SK-N-SH (cell line): Measurements from ENCODE around the gene DMKN. TPM values are rescaled to one million over a fixed set of nuclear protein-coding genes. Genes with fewer than 3 reads are reported as not detected.

Source experiments
- CTCF ChIA-PET: fragments of 300-600, 350-600 bp; formaldehyde crosslinking; extraction: SDS; loops from one replicate; lab custom pipeline; 2021; lab: Yijun Ruan, JAX
- POLR2A ChIA-PET: fragments of 350-600 bp; sonication (Branson Sonifier 250); formaldehyde crosslinking; extraction: SDS; loops from one replicate; lab custom pipeline; 2020; ENCODE audit warnings: antibody characterized with exemption, inconsistent platforms; lab: Yijun Ruan, JAX
- DNase-seq: peaks from one replicate; pipeline ENCODE4 v3.0.0; 2012
- H2AFZ ChIP-seq: fragments of 200-600 bp; sonication (generic); 2 replicates; pipeline ENCODE4 v1.8.1; 2016; ENCODE audit warnings: antibody characterized with exemption, mild to moderate bottlenecking, low read depth
- H3F3A ChIP-seq: fragments of 200-600 bp; sonication (generic); replicated peaks from 2 replicates; pipeline ENCODE3; 2016; ENCODE audit warnings: antibody characterized with exemption, mild to moderate bottlenecking; ENCODE audit not compliant: insufficient read depth
- H3K27ac ChIP-seq, 2 experiments: fragments of 200-500 bp in 1 of 2; fragments of 200-600 bp in 1 of 2; sonication (Bioruptor generic) in 1 of 2; sonication (generic), shearing (Covaris generic) in 1 of 2; 2 replicates each; pipeline versions ENCODE4 v1.5.1 to v1.6.1; 2014 to 2016; ENCODE audit warnings: low read depth in 2 of 2, inconsistent platforms in 1 of 2, low read length in 1 of 2, mild to moderate bottlenecking in 1 of 2, mixed read lengths in 1 of 2
- H3K27me3 ChIP-seq: fragments of 200-600 bp; sonication (generic), shearing (Covaris generic); 2 replicates; pipeline ENCODE4 v1.6.1; 2016; ENCODE audit warnings: mixed run types; ENCODE audit not compliant: insufficient read depth
- H3K36me3 ChIP-seq, 2 experiments: fragments of 200-500 bp in 1 of 2; fragments of 200-600 bp in 1 of 2; sonication (Bioruptor generic) in 1 of 2; sonication (generic) in 1 of 2; replicated peaks in 1 of 2; 2 replicates each; pipeline versions ENCODE3 to v1.5.1; 2014 to 2016; ENCODE audit warnings: low read length in 1 of 2, mild to moderate bottlenecking in 1 of 2; ENCODE audit not compliant: insufficient read depth in 2 of 2, control insufficient read depth in 1 of 2
- H3K4me1 ChIP-seq, 2 experiments: fragments of 200-500 bp in 1 of 2; fragments of 200-600 bp in 1 of 2; sonication (Bioruptor generic) in 1 of 2; sonication (generic), shearing (Covaris generic) in 1 of 2; 2 replicates each; pipeline versions ENCODE4 v1.5.1 to v1.6.1; 2014 to 2016; ENCODE audit warnings: low read depth in 1 of 2, low read length in 1 of 2, mixed run types in 1 of 2; ENCODE audit not compliant: insufficient read depth in 2 of 2, control insufficient read depth in 1 of 2
- H3K4me2 ChIP-seq: fragments of 200-600 bp; sonication (generic), shearing (Covaris generic); 2 replicates; pipeline ENCODE4 v1.6.1; 2017; ENCODE audit warnings: mixed run types
- H3K4me3 ChIP-seq, 2 experiments: fragments of 200-500 bp in 1 of 2; fragments of 200-600 bp in 1 of 2; sonication (Bioruptor generic) in 1 of 2; sonication (generic), shearing (Covaris generic) in 1 of 2; 2 replicates each; pipeline versions ENCODE4 v1.5.1 to v1.8.1; 2014 to 2016; ENCODE audit warnings: low read depth in 2 of 2, inconsistent platforms in 1 of 2, low read length in 1 of 2, mild to moderate bottlenecking in 1 of 2, mixed read lengths in 1 of 2, moderate library complexity in 1 of 2
- H3K79me2 ChIP-seq: fragments of 200-600 bp; sonication (generic); 2 replicates; pipeline ENCODE4 v1.8.1; 2017; ENCODE audit warnings: mild to moderate bottlenecking; ENCODE audit not compliant: insufficient read depth
- H3K9ac ChIP-seq: fragments of 200-600 bp; sonication (generic); 2 replicates; pipeline ENCODE4 v1.6.1; 2017; ENCODE audit warnings: mixed run types
- H3K9me2 ChIP-seq: fragments of 200-600 bp; sonication (generic); 2 replicates; pipeline ENCODE4 v1.6.1; 2017; ENCODE audit warnings: mixed run types
- H3K9me3 ChIP-seq: fragments of 200-600 bp; sonication (generic); 2 replicates; pipeline ENCODE4 v1.6.1; 2017; ENCODE audit warnings: mixed run types, mild to moderate bottlenecking, moderate library complexity
- H4K20me1 ChIP-seq: fragments of 200-600 bp; sonication (generic); 2 replicates; pipeline ENCODE4 v1.6.1; 2017; ENCODE audit warnings: mild to moderate bottlenecking, mixed run types; ENCODE audit not compliant: insufficient read depth
- CHD2 ChIP-seq: fragments of 150-350 bp; IDR thresholded peaks from 2 replicates; pipeline ENCODE4 v1.6.1; 2018; ENCODE audit warnings: low read length; ENCODE audit not compliant: partially characterized antibody
- CTCF ChIP-seq: fragments of 200-600 bp; sonication (generic); IDR thresholded peaks from 2 replicates; pipeline ENCODE4 v1.6.1; 2017; ENCODE audit warnings: antibody characterized with exemption, mild to moderate bottlenecking, moderate library complexity
- EP300 ChIP-seq, 2 experiments: IDR thresholded peaks; 2 replicates each; pipeline versions ENCODE4 v1.4.0 to v1.6.1; 2012; ENCODE audit warnings: borderline replicate concordance in 1 of 2, low read depth in 1 of 2, low read length in 1 of 2
- FOXM1 ChIP-seq: IDR thresholded peaks from 2 replicates; pipeline ENCODE4 v1.4.0; 2012; ENCODE audit warnings: low read depth, mild to moderate bottlenecking
- GABPA ChIP-seq: IDR thresholded peaks from 2 replicates; pipeline ENCODE4 v1.4.0; 2012; ENCODE audit warnings: low read depth, mild to moderate bottlenecking
- IRF3 ChIP-seq: fragments of 150-350 bp; IDR thresholded peaks from 2 replicates; pipeline ENCODE4 v1.6.1; 2016; ENCODE audit warnings: mild to moderate bottlenecking, low read depth, low read length
- JUND ChIP-seq: IDR thresholded peaks from 2 replicates; pipeline ENCODE4 v1.4.0; 2012
- MAX ChIP-seq: IDR thresholded peaks from 2 replicates; pipeline ENCODE4 v1.4.0; 2012; ENCODE audit warnings: low read depth
- MEF2A ChIP-seq: IDR thresholded peaks from 2 replicates; pipeline ENCODE4 v1.4.0; 2012; ENCODE audit warnings: low read depth, borderline replicate concordance
- POLR2AphosphoS5 ChIP-seq: IDR thresholded peaks from 2 replicates; pipeline ENCODE4 v1.6.1; 2012; ENCODE audit warnings: low read depth, low read length
- RAD21 ChIP-seq: IDR thresholded peaks from 2 replicates; pipeline ENCODE4 v1.6.1; 2012; ENCODE audit warnings: mild to moderate bottlenecking, low read length
- REST ChIP-seq: IDR thresholded peaks from 2 replicates; pipeline ENCODE4 v1.6.1; 2012; ENCODE audit warnings: mild to moderate bottlenecking, low read depth, low read length, moderate library complexity
- RXRA ChIP-seq: IDR thresholded peaks from 2 replicates; pipeline ENCODE4 v1.4.0; 2012; ENCODE audit warnings: low read depth, mild to moderate bottlenecking, borderline replicate concordance
- SIN3A ChIP-seq: IDR thresholded peaks from 2 replicates; pipeline ENCODE4 v1.6.1; 2012; ENCODE audit warnings: low read depth, mild to moderate bottlenecking, low read length, moderate library complexity, borderline replicate concordance
- SMC3 ChIP-seq: IDR thresholded peaks from 2 replicates; pipeline ENCODE4 v1.6.1; 2012; ENCODE audit warnings: low read depth, low read length, improper control_type of control experiment
- USF2 ChIP-seq: fragments of 150-350 bp; IDR thresholded peaks from 2 replicates; pipeline ENCODE4 v1.6.1; 2017; ENCODE audit warnings: antibody characterized with exemption, low read length, low read depth, borderline replicate concordance
- WGBS: methylation state at CpG from one replicate; pipeline ENCODE4 v1.1.6; 2017; ENCODE audit warnings: low lambda C conversion rate; 5-methylcytosine and 5-hydroxymethylcytosine counted together
- polyA plus RNA-seq, 3 experiments: library from polyadenylated mRNA; depleted of rRNA; stranded (reverse); fragments of >200 nt; gene quantifications; 2 replicates each; pipeline ENCODE4 v1.2.3, GENCODE V29; 2012

Gene DMKN
- polyA plus RNA-seq, 1 of the 3 experiments (the other 2 are of a cell fraction), result not detected

- TF ChIP-seq SIN3A (no peak), IRF3 (no peak), MAX (no peak), GABPA (no peak), MEF2A (no peak), JUND (no peak)
- TF ChIP-seq, all 33 proteins: peak for 0
These were observed 12.4 kb upstream of the DMKN start (continued) for GRCh38 chr19:35525873-35526272.

GRCh38 chr19:35524181-35524837 is 10.9 kb upstream of the DMKN start:
- Histone ChIP-seq H3K9me2 (no peaks in the 10 kb centered on the region), H3K9me3 (no peaks in the 10 kb centered on the region), H3K4me1 (no peaks in the 10 kb centered on the region), H3K27me3 (peaks cover 36% of the 10 kb centered on the region), H3K9ac (no peak overlapping the region), H3F3A (no peaks in the 10 kb centered on the region), H3K36me3 (no peaks in the 10 kb centered on the region), H3K4me3 (no peak overlapping the region), H3K4me2 (no peak overlapping the region), H3K27ac (no peak overlapping the region), H4K20me1 (no peaks in the 10 kb centered on the region), H3K79me2 (no peaks in the 10 kb centered on the region), H2AFZ (no peak overlapping the region)
- 32% methylated on average over 10 of the region's 11 CpGs for WGBS
- ChIA-PET POLR2A (no interaction called here), CTCF (interaction anchor here (3.0 kb wide), 1 partner anchor 14 kb away, joined by 17 read pairs; no protein-coding TSS in a partner anchor)
- no peak for DNase-seq
- peak; percentile 40; the same call in 1 of the 2 replicates for TF ChIP-seq REST
- TF ChIP-seq FOXM1, result no peak

- H3K9me3 ChIP-seq, result no peaks in the 10 kb centered on the region
- no peaks in the 10 kb centered on the region for H3F3A ChIP-seq
- ChIA-PET CTCF (interaction anchor here (0.8 to 3.0 kb wide), 2 partner anchors 12 to 69 kb away, joined by 3 to 17 read pairs; no protein-coding TSS in a partner anchor), POLR2A (no interaction called here)
- H3K4me3 ChIP-seq, result no peak overlapping the region
- peaks cover 21% of the 10 kb centered on the region for H3K27me3 ChIP-seq
- no peaks in the 10 kb centered on the region for H3K36me3 ChIP-seq
- no peak overlapping the region for H3K27ac ChIP-seq
- H4K20me1 ChIP-seq, result no peaks in the 10 kb centered on the region
- H2AFZ ChIP-seq, result no peak overlapping the region
- H3K4me2 ChIP-seq, result no peak overlapping the region
- WGBS, result 38% methylated on average over 12 of the region's 12 CpGs
- DNase-seq, result no peak
- no peaks in the 10 kb centered on the region for H3K79me2 ChIP-seq
- H3K9ac ChIP-seq, result no peak overlapping the region
- H3K4me1 ChIP-seq, result no peaks in the 10 kb centered on the region
- H3K9me2 ChIP-seq, result no peaks in the 10 kb centered on the region
- no peak for TF ChIP-seq POLR2AphosphoS5
- TF ChIP-seq MEF2A, result no peak
- TF ChIP-seq CHD2, result no peak
- no peak for TF ChIP-seq RXRA
- TF ChIP-seq EP300 (IDR thresholded peaks at IDR 0.05; ENCODE audit: borderline replicate concordance in 1 of 2, low read depth in 1 of 2, low read length in 1 of 2), result no peak
- no peak for TF ChIP-seq CTCF
- TF ChIP-seq RAD21, result no peak
- no peak for TF ChIP-seq SIN3A
- no peak for TF ChIP-seq GABPA
- no peak for TF ChIP-seq FOXM1
- TF ChIP-seq SMC3, result no peak
- TF ChIP-seq USF2, result no peak
These were observed 9.4 kb upstream of the DMKN start for GRCh38 chr19:35522745-35523327.
